A549 (cell line): ENCODE results near the gene ADARB2.

ENCODE experiments used
- HDAC2 ChIP-seq: fragments of 200-600 bp; sonication (generic); IDR thresholded peaks from 2 replicates; pipeline ENCODE4 v1.6.1; 2016
- MYC ChIP-seq: IDR thresholded peaks from 2 replicates; pipeline ENCODE4 v1.6.1; 2012; ENCODE audit warnings: mild to moderate bottlenecking, inconsistent platforms, low read length, improper control_type of control experiment, borderline replicate concordance
- PHF8 ChIP-seq: fragments of 200-600 bp; sonication (generic); IDR thresholded peaks from 2 replicates; pipeline ENCODE4 v1.6.1; 2016; ENCODE audit warnings: low read depth, mild to moderate bottlenecking, antibody characterized with exemption, moderate library complexity, borderline replicate concordance
- POLR2A ChIP-seq: IDR thresholded peaks from 2 replicates; pipeline ENCODE4 v1.6.1; 2012; ENCODE audit warnings: mild to moderate bottlenecking, low read length
- TF ChIP-seq, protein P1 (sequence below): fragments of >200 bp; sonication (Bioruptor Twin); formaldehyde crosslinking; IDR thresholded peaks from 3 replicates; pipeline ENCODE4 v1.5.1; 2016
- TF ChIP-seq, protein P2 (sequence below): IDR thresholded peaks from 2 replicates; pipeline ENCODE4 v1.6.1; 2012
- TF ChIP-seq, protein P3 (sequence below): fragments of 250-450 bp; sonication (Bioruptor Pico); IDR thresholded peaks from 2 replicates; pipeline ENCODE4 v1.5.0; 2021; ENCODE audit warnings: mild to moderate bottlenecking, moderate library complexity, borderline replicate concordance

DNA sequence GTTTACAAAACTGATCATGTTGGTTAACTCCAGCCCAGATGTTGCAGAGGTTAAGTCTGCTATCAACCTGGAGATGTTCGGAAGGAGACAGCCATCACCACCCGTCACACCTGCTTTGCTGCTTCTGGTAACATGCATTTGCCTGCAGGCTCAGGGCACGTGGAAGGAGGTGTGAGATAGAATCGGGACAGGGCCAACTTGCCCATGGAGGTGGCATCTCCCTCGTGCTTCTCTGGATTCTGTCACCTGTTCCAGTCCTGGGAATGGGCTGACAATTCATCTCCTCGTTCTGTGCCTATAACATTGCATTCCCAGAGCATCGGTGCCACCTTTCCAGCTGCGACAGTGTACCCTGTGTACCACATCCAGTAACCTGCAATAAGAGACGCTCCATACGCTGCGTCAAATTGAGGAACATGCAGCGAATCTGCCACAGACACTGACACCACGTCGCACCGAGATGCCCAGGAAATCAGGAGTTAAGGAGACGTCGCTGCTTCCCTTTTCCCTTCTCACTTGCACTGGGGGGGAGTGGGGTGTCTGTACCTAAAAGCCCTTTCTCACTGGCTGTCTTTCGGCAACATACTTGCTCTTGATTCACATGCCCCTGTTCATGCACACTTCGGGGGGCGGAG is 65.8 kb downstream of the ADARB2 start:
- TF ChIP-seq MYC (no peak), PHF8 (no peak), POLR2A (no peak), HDAC2 (no peak)
- TF ChIP-seq, protein P1, sequence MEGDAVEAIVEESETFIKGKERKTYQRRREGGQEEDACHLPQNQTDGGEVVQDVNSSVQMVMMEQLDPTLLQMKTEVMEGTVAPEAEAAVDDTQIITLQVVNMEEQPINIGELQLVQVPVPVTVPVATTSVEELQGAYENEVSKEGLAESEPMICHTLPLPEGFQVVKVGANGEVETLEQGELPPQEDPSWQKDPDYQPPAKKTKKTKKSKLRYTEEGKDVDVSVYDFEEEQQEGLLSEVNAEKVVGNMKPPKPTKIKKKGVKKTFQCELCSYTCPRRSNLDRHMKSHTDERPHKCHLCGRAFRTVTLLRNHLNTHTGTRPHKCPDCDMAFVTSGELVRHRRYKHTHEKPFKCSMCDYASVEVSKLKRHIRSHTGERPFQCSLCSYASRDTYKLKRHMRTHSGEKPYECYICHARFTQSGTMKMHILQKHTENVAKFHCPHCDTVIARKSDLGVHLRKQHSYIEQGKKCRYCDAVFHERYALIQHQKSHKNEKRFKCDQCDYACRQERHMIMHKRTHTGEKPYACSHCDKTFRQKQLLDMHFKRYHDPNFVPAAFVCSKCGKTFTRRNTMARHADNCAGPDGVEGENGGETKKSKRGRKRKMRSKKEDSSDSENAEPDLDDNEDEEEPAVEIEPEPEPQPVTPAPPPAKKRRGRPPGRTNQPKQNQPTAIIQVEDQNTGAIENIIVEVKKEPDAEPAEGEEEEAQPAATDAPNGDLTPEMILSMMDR: no peak
- TF ChIP-seq, protein P2, sequence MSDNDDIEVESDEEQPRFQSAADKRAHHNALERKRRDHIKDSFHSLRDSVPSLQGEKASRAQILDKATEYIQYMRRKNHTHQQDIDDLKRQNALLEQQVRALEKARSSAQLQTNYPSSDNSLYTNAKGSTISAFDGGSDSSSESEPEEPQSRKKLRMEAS: no peak
- TF ChIP-seq, protein P3, sequence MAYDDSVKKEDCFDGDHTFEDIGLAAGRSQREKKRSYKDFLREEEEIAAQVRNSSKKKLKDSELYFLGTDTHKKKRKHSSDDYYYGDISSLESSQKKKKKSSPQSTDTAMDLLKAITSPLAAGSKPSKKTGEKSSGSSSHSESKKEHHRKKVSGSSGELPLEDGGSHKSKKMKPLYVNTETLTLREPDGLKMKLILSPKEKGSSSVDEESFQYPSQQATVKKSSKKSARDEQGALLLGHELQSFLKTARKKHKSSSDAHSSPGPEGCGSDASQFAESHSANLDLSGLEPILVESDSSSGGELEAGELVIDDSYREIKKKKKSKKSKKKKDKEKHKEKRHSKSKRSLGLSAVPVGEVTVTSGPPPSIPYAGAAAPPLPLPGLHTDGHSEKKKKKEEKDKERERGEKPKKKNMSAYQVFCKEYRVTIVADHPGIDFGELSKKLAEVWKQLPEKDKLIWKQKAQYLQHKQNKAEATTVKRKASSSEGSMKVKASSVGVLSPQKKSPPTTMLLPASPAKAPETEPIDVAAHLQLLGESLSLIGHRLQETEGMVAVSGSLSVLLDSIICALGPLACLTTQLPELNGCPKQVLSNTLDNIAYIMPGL (CRISPR knock-in tag): no peak
